NCI-H128 (cell line): Measurements from ENCODE around the gene ZNF410.

Source experiments
- DNase-seq: peaks from one replicate; lab custom pipeline; 2025; ENCODE audit not compliant: unreplicated experiment; lab: John Stamatoyannopoulos, UW

ZNF410 gene

GRCh38 chr14:73949752-73950734, 63.4 kb downstream of the ZNF410 start, which contains the start of the genes COQ6 and FAM161B:
Gene COQ6 (plus strand): TSS chr14:73950302. CDS start chr14:73950333, 31 bp downstream.
Gene FAM161B (minus strand): TSS chr14:73950094. CDS start chr14:73950026, 68 bp downstream.
- peak; percentile 94 for DNase-seq

GRCh38 chr14:73953731-73954130, 67.1 kb downstream of the ZNF410 start:
- DNase-seq = no peak

- no peak for DNase-seq
Observed at GRCh38 chr14:73955674-73956073, 69.0 kb downstream of the ZNF410 start.

GRCh38 chr14:73958591-73958990, 71.9 kb downstream of the ZNF410 start:
- DNase-seq = no peak

GRCh38 chr14:73961192-73961591, 74.5 kb downstream of the ZNF410 start:
- DNase-seq = no peak

- no peak for DNase-seq
Observed at GRCh38 chr14:73965216-73965615, 78.6 kb downstream of the ZNF410 start.

GRCh38 chr14:73968885-73969284, 82.2 kb downstream of the ZNF410 start:
- no peak for DNase-seq

GRCh38 chr14:73973497-73973896, 86.8 kb downstream of the ZNF410 start:
- no peak for DNase-seq

GRCh38 chr14:73976125-73976524, 89.5 kb downstream of the ZNF410 start:
- DNase-seq = no peak

GRCh38 chr14:73977896-73978295, 91.2 kb downstream of the ZNF410 start:
- no peak for DNase-seq
